Measurements from ENCODE around the gene ANGPTL7.

Gene ANGPTL7

DNA sequence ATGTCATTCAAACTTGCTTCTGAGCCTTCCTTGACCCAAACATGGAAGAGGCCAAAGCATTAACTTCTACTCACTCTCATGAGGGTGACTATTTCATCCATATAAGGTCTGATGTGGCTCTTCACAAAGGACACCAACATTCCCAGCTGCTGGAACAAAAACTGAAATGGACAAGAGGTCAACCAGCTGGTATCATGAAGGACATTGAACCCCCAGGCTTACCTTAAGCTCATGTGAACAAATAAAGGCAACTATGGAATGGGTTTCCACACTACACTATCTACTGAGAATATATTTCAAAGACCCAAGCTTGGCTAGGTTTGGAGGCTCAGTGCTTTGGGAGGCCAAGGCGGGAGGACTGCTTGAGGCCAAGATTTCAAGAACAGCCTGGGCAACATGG, 26.9 kb downstream of the ANGPTL7 start:
- TF ChIP-seq, protein P1, sequence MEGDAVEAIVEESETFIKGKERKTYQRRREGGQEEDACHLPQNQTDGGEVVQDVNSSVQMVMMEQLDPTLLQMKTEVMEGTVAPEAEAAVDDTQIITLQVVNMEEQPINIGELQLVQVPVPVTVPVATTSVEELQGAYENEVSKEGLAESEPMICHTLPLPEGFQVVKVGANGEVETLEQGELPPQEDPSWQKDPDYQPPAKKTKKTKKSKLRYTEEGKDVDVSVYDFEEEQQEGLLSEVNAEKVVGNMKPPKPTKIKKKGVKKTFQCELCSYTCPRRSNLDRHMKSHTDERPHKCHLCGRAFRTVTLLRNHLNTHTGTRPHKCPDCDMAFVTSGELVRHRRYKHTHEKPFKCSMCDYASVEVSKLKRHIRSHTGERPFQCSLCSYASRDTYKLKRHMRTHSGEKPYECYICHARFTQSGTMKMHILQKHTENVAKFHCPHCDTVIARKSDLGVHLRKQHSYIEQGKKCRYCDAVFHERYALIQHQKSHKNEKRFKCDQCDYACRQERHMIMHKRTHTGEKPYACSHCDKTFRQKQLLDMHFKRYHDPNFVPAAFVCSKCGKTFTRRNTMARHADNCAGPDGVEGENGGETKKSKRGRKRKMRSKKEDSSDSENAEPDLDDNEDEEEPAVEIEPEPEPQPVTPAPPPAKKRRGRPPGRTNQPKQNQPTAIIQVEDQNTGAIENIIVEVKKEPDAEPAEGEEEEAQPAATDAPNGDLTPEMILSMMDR (IDR thresholded peaks at IDR 0.05), result no peak
- Histone ChIP-seq H3K4me3 (no peak overlapping the region), H3K27ac (no peak overlapping the region)
- DNase-seq (ENCODE audit: low spot score), result no peak

DNA sequence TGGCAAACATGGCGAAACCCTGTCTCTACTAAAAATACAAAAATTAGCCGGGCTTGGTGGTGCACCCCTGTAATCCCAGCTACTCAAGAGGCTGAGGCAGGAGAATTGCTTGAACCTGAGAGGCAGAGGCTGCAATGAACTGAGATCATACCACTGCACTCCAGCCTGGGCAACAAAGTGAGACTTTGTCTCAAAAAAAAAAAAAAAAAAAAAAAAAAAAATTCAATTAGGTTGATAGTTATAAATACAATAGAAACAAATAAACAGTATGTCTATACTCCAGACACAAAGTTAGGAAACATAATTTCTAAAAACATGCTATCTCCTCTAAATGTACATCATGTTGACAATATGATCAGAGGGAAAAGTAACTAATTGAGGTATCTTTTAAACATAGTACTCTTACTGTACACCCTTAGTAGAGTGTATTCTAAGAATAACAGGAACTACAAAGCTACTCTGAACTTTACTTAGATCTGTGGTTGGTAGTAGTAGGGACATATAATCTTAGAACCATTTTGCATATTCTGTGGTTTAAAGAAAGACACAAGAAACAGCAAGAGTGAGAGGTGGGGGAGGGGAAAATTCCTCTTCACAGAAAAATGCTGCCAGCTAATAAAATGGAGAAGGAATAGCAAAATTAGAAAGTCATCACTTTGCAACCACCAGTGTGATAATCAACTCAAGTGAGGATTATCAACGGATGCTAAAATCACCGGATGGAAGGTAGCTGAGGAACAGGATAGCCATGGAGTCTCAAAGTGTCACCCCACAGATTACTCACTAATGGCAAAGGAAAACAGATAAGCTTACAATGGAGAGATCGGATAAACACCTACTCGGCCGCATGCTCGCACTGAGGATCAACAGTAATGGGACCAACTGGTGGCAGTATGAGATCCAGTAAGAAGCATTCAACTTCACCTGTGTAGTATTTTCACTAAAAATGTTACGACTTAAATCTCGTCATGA, 38.2 kb downstream of the ANGPTL7 start:
- DNase-seq (ENCODE audit: low spot score), result no peak
- TF ChIP-seq, protein P1 (IDR thresholded peaks at IDR 0.05), result no peak
- no peak overlapping the region for H3K4me3 ChIP-seq
- H3K27ac ChIP-seq, result no peak overlapping the region

DNA sequence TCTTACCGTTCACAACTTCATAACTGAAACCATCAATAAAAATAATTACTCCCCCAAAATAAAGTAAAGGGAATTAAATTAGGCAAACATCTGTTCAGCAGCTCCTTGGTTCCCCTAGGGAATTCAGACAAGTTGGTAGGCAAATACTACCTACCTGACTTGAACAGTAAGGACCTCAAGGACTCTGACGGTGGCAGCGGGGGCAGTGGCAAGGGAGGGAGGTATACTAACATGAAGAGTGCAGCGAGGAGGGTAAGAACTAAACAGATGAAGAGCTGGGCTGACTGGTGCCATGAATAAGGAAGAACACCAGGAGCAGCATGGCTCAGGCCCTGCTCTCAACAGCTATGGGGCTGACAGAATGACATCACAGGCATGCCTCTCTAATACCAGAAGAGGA, 40.0 kb downstream of the ANGPTL7 start:
- no peak overlapping the region for H3K27ac ChIP-seq
- no peak for DNase-seq (ENCODE audit: low spot score)
- TF ChIP-seq, protein P1 (IDR thresholded peaks at IDR 0.05), result no peak
- no peak overlapping the region for H3K4me3 ChIP-seq

DNA sequence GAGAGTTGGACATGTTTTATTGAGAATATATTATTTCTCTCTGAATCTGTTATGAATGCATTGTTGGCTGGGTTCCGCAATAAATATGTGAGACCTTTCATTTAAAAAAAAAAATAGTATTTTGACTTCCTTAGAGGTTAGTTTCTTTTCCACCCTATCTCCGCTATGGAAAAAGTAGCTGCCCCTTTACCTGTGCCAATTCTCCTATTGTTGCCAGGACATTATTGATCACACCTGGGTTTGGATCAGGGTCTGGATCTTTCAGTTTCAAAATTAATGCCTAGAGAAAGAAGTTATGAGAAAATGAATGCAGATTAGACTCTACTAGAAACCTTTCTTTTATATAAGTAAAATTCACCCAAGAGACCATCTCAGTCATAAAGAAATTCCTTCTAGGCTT, 44.1 kb downstream of the ANGPTL7 start:
- no peak overlapping the region for H3K27ac ChIP-seq
- no peak overlapping the region for H3K4me3 ChIP-seq
- TF ChIP-seq, protein P1 (IDR thresholded peaks at IDR 0.05), result no peak
- no peak for DNase-seq (ENCODE audit: low spot score)

DNA sequence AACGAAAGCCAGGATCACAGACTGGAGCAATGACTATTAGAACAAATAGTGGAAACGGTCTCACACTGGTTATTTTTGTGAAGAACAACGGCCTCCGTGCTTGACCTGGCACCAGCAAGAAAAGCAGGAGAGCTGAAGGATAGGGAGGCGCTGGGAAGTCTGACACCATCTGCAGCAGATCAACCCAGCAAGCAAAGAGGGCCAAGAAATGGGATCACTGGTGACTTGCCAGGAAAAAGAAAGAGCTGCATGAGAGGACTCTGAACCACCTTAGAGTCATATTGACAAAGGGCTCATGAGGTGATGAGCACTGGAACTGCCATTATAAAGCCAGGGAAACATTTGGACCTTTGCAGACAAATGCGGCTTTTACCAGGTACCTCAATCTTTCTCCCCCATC, 48.2 kb downstream of the ANGPTL7 start:
- Histone ChIP-seq H3K4me3 (no peak overlapping the region), H3K27ac (no peak overlapping the region)
- TF ChIP-seq, protein P1 (IDR thresholded peaks at IDR 0.05), result no peak
- DNase-seq (ENCODE audit: low spot score), result no peak

DNA sequence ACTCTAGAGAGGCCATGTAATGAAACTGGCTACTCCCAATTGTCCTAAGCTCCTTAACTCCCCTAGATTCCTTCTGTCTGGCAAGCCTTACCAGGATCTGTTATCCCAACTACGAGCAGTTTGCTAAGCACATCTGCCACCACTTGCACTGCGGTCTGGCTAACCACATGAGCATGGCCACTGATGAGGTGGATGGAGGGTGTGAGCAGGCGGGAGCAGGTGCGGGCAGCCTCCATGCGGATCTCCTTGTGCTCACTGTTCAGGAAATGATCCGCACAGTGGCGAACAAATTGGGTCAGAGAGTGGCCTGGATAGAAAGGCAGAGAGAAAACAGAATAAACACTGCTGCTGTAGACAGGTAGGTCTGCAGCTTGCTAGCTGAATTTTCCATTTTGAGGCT, 49.2 kb downstream of the ANGPTL7 start:
- Histone ChIP-seq H3K27ac (no peak overlapping the region), H3K4me3 (no peak overlapping the region)
- TF ChIP-seq, protein P1 (IDR thresholded peaks at IDR 0.05), result no peak
- DNase-seq (ENCODE audit: low spot score), result no peak

DNA sequence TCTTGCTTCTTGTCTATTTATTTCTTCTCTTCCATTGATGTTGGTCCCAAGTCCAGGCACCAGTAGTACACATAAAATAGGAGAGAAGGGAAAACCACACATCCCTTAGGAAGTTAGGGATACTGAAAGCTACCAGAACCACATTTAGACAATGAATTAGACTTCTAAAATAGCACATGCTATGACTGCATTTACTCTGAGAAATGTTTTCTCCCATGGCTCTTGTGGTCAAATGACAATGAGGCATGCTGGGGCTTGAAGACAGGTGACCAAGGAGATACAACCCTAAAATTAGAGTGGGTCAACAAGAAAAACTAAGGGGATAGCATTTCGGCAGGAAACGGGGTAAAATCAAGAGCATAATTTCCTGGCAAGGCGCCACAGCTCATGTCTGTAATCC, 56.1 kb downstream of the ANGPTL7 start:
- Histone ChIP-seq H3K27ac (no peak overlapping the region), H3K4me3 (no peak overlapping the region)
- no peak for DNase-seq (ENCODE audit: low spot score)
- TF ChIP-seq, protein P1 (IDR thresholded peaks at IDR 0.05), result no peak

Measured in coronary artery (tissue), 2 donors.